ENCODE results near the gene MRPL53. TPM values are rescaled to one million over a fixed set of nuclear protein-coding genes. Genes with fewer than 3 reads are reported as not detected.

Gene MRPL53
- total RNA-seq, 1 experiment from 2014 or later = 98.1 TPM

DNA sequence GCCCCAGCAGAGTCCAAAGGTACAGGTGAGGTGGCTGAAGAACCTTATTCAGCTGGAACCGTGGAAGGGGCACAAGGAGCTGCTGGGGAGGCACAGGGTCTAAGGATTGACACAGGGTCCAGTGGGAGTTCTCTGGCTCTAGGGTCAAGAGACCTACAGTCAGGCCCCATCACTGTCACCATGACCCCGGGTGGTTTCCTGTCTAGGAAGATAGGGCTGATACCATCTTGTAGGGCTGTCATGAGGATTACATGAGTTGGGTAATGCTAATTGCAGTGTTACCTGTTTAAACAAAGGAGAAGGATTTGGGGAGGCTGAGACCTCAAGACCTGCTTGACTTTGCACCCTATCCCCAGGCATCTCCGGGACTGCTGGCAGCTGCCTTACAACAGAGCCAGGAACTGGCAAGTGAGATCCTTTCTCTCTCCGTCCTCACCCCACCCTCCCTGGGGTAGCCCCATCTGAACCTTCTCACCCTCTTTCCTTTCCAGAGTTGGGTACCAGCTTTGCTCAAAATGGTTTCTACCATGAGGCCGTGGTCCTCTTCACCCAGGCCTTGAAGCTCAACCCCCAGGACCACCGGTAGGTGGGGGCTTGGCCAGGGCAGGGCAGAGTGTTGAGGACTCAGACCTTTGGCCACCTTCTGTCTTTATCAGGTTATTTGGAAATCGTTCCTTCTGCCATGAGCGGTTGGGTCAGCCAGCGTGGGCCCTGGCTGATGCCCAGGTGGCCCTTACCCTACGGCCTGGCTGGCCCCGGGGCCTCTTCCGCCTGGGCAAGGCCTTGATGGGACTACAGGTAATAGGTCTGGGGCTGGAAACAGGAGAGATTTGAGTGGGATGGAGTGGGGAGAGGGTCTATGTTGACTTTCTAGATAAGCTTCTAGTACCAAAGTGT, 19.4 kb upstream of the MRPL53 start:
- ATAC-seq = no peak
- no TSS peak for BruUV-seq (replicated peaks)
- ChIA-PET POLR2A (interaction anchor here (0.5 kb wide), 1 partner anchor 59 kb away, joined by 4 read pairs; no protein-coding TSS in a partner anchor), CTCF (no interaction called here)
- TF ChIP-seq SIN3A (IDR thresholded peaks at IDR 0.05; ENCODE audit: borderline replicate concordance, insufficient read depth, low read depth, low read length) (no peak), TCF7L2 (IDR thresholded peaks at IDR 0.05; ENCODE audit: low read depth, low read length) (no peak), POLR2AphosphoS5 (IDR thresholded peaks at IDR 0.05; ENCODE audit: low read depth, low read length) (no peak)
- TF ChIP-seq, protein P1, sequence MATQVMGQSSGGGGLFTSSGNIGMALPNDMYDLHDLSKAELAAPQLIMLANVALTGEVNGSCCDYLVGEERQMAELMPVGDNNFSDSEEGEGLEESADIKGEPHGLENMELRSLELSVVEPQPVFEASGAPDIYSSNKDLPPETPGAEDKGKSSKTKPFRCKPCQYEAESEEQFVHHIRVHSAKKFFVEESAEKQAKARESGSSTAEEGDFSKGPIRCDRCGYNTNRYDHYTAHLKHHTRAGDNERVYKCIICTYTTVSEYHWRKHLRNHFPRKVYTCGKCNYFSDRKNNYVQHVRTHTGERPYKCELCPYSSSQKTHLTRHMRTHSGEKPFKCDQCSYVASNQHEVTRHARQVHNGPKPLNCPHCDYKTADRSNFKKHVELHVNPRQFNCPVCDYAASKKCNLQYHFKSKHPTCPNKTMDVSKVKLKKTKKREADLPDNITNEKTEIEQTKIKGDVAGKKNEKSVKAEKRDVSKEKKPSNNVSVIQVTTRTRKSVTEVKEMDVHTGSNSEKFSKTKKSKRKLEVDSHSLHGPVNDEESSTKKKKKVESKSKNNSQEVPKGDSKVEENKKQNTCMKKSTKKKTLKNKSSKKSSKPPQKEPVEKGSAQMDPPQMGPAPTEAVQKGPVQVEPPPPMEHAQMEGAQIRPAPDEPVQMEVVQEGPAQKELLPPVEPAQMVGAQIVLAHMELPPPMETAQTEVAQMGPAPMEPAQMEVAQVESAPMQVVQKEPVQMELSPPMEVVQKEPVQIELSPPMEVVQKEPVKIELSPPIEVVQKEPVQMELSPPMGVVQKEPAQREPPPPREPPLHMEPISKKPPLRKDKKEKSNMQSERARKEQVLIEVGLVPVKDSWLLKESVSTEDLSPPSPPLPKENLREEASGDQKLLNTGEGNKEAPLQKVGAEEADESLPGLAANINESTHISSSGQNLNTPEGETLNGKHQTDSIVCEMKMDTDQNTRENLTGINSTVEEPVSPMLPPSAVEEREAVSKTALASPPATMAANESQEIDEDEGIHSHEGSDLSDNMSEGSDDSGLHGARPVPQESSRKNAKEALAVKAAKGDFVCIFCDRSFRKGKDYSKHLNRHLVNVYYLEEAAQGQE (IDR thresholded peaks at IDR 0.05; ENCODE audit: insufficient read depth in 1 of 2, low read depth in 2 of 2, low read length in 1 of 2) = no peak
- Histone ChIP-seq H3K36me3 (ENCODE audit: control insufficient read depth, insufficient read depth, low read length) (no peaks in the 10 kb centered on the region; the same call in none of the 2 replicates), H3K4me3 (ENCODE audit: low read depth in 2 of 2, low read length in 2 of 2) (no peak overlapping the region), H3K27ac (ENCODE audit: low read length) (no peak overlapping the region), H3K4me1 (ENCODE audit: control insufficient read depth, insufficient read depth, low read length) (no peaks in the 10 kb centered on the region), H3K9me3 (ENCODE audit: control insufficient read depth, insufficient read depth, low read depth, low read length) (no peaks in the 10 kb centered on the region), H3K27me3 (ENCODE audit: control insufficient read depth, insufficient read depth, low read length) (no peaks in the 10 kb centered on the region)
- no peak for DNase-seq (ENCODE audit: low read depth, low spot score)
- intact Hi-C loops (cut with micrococcal nuclease; ENCODE audit: unreplicated experiment) (no loop called here), in situ Hi-C loops (cut with HindIII; ENCODE audit: low pct_unique_long_range_greater_than_20kb, low sequenced_read_pairs) (no loop called here)

DNA sequence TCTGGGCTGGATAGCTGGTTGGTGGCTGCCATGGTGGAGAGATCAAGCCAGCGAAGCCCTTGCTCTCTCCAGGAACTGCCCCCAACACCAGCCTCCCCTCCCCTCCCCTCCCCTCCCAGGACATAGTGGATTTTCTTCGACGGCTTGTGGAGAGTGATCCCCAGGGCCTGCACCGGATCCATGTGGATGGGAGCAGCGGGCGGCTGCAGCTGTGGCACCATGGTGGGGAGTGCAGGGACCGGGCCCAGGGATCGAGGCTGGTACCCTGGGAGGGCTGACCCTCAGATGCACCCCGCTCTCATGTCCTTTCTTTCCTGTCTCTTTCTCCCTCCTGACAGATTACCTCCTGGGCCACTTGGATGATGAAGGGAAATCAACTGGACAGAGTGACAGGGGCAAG, 17.4 kb upstream of the MRPL53 start:
- BruUV-seq (replicated peaks) = no TSS peak
- intact Hi-C loops (cut with micrococcal nuclease; ENCODE audit: unreplicated experiment) = no loop called here
- H3K27ac ChIP-seq (ENCODE audit: low read length) = no peak overlapping the region
- ATAC-seq = no peak
- ChIA-PET POLR2A (interaction anchor here (0.8 kb wide), 1 partner anchor 11 kb away, joined by 3 read pairs; no protein-coding TSS in a partner anchor), CTCF (no interaction called here)
- no peaks in the 10 kb centered on the region for H3K4me1 ChIP-seq (ENCODE audit: control insufficient read depth, insufficient read depth, low read length)
- no peak overlapping the region for H3K4me3 ChIP-seq (ENCODE audit: low read depth in 2 of 2, low read length in 2 of 2)
- no peak for TF ChIP-seq SIN3A (IDR thresholded peaks at IDR 0.05; ENCODE audit: borderline replicate concordance, insufficient read depth, low read depth, low read length)
- TF ChIP-seq, protein P2, sequence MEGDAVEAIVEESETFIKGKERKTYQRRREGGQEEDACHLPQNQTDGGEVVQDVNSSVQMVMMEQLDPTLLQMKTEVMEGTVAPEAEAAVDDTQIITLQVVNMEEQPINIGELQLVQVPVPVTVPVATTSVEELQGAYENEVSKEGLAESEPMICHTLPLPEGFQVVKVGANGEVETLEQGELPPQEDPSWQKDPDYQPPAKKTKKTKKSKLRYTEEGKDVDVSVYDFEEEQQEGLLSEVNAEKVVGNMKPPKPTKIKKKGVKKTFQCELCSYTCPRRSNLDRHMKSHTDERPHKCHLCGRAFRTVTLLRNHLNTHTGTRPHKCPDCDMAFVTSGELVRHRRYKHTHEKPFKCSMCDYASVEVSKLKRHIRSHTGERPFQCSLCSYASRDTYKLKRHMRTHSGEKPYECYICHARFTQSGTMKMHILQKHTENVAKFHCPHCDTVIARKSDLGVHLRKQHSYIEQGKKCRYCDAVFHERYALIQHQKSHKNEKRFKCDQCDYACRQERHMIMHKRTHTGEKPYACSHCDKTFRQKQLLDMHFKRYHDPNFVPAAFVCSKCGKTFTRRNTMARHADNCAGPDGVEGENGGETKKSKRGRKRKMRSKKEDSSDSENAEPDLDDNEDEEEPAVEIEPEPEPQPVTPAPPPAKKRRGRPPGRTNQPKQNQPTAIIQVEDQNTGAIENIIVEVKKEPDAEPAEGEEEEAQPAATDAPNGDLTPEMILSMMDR (IDR thresholded peaks at IDR 0.05) = no peak
- TF ChIP-seq, protein P1 (IDR thresholded peaks at IDR 0.05; ENCODE audit: insufficient read depth in 1 of 2, low read depth in 2 of 2, low read length in 1 of 2) = no peak
- TF ChIP-seq TCF7L2 (IDR thresholded peaks at IDR 0.05; ENCODE audit: low read depth, low read length) = no peak
- no peak for TF ChIP-seq POLR2AphosphoS5 (IDR thresholded peaks at IDR 0.05; ENCODE audit: low read depth, low read length)
- H3K36me3 ChIP-seq (ENCODE audit: control insufficient read depth, insufficient read depth, low read length) = no peaks in the 10 kb centered on the region; the same call in none of the 2 replicates
- no peak for DNase-seq (ENCODE audit: low read depth, low spot score)
- in situ Hi-C loops (cut with HindIII; ENCODE audit: low pct_unique_long_range_greater_than_20kb, low sequenced_read_pairs) = no loop called here
- H3K9me3 ChIP-seq (ENCODE audit: control insufficient read depth, insufficient read depth, low read depth, low read length) = no peaks in the 10 kb centered on the region
- no peaks in the 10 kb centered on the region for H3K27me3 ChIP-seq (ENCODE audit: control insufficient read depth, insufficient read depth, low read length)

All from Panc1 (cell line).